ENCODE measurements around the gene SIRPB2. TPM values are rescaled to one million over a fixed set of nuclear protein-coding genes. Genes with fewer than 3 reads are reported as not detected.

SIRPB2 gene
- total and polyA plus RNA-seq, 10 of the 15 experiments (the other 5 are each of a cell fraction or from before 2014, with no cell fraction given), result not detected

DNA sequence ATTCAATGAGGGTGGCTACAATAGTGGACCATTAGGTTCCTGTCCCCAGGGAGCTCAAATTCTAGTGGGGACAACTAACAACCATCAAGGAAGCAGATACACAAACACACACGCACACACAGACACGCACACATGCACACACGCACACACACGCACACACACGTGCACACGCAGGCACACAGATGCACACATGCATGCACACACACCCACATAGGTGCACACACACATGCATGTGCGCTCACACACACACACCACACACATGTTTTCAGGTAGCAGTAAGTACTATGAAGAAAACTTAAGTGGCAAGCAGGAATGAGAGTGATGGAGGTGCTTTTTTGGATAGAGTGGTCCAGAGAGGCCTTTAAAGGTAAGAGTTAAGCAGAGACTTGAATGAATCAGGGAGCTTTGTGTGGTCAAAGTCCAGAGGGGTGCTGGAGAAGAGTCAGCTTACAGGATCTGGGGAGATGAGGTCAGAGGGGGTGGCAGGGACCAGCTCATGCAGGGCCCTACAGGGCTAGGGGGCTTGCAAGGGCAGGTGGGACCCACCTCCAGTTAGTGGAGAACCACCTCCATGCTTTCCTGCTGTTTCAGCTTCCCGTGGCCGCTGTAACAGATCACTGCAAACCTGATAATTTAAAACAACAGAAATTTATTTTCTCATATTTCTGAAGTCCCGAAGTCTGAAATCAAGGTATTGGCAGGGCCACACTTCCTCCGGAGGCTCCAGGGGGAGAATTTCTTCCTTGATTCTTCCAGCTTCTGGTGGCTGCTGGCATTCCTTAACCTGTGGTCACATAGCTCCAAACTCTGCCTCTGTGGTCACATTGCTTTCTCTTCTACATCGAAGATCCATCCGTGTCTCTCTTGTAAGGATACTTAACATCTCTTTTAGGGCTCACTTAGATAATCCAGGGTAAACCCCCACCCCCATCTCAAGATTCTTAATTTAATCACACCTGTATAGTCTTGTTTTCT, 17.7 kb downstream of the SIRPB2 start (continued):
- TF ChIP-seq, protein P1, sequence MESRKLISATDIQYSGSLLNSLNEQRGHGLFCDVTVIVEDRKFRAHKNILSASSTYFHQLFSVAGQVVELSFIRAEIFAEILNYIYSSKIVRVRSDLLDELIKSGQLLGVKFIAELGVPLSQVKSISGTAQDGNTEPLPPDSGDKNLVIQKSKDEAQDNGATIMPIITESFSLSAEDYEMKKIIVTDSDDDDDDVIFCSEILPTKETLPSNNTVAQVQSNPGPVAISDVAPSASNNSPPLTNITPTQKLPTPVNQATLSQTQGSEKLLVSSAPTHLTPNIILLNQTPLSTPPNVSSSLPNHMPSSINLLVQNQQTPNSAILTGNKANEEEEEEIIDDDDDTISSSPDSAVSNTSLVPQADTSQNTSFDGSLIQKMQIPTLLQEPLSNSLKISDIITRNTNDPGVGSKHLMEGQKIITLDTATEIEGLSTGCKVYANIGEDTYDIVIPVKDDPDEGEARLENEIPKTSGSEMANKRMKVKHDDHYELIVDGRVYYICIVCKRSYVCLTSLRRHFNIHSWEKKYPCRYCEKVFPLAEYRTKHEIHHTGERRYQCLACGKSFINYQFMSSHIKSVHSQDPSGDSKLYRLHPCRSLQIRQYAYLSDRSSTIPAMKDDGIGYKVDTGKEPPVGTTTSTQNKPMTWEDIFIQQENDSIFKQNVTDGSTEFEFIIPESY (IDR thresholded peaks at IDR 0.05), result no peak
- TF ChIP-seq BCL11A (IDR thresholded peaks at IDR 0.05; ENCODE audit: low read depth, low read length) (no peak), IRF4 (IDR thresholded peaks at IDR 0.05; ENCODE audit: low read depth, low read length) (no peak), CBFB (IDR thresholded peaks at IDR 0.05; ENCODE audit: low read depth) (no peak)
- TF ChIP-seq, protein P2, sequence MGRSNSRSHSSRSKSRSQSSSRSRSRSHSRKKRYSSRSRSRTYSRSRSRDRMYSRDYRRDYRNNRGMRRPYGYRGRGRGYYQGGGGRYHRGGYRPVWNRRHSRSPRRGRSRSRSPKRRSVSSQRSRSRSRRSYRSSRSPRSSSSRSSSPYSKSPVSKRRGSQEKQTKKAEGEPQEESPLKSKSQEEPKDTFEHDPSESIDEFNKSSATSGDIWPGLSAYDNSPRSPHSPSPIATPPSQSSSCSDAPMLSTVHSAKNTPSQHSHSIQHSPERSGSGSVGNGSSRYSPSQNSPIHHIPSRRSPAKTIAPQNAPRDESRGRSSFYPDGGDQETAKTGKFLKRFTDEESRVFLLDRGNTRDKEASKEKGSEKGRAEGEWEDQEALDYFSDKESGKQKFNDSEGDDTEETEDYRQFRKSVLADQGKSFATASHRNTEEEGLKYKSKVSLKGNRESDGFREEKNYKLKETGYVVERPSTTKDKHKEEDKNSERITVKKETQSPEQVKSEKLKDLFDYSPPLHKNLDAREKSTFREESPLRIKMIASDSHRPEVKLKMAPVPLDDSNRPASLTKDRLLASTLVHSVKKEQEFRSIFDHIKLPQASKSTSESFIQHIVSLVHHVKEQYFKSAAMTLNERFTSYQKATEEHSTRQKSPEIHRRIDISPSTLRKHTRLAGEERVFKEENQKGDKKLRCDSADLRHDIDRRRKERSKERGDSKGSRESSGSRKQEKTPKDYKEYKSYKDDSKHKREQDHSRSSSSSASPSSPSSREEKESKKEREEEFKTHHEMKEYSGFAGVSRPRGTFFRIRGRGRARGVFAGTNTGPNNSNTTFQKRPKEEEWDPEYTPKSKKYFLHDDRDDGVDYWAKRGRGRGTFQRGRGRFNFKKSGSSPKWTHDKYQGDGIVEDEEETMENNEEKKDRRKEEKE (IDR thresholded peaks at IDR 0.05), result no peak
- TF ChIP-seq, protein P3, sequence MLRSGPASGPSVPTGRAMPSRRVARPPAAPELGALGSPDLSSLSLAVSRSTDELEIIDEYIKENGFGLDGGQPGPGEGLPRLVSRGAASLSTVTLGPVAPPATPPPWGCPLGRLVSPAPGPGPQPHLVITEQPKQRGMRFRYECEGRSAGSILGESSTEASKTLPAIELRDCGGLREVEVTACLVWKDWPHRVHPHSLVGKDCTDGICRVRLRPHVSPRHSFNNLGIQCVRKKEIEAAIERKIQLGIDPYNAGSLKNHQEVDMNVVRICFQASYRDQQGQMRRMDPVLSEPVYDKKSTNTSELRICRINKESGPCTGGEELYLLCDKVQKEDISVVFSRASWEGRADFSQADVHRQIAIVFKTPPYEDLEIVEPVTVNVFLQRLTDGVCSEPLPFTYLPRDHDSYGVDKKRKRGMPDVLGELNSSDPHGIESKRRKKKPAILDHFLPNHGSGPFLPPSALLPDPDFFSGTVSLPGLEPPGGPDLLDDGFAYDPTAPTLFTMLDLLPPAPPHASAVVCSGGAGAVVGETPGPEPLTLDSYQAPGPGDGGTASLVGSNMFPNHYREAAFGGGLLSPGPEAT (IDR thresholded peaks at IDR 0.05; ENCODE audit: low read depth), result no peak

Data from GM12878 (cell line).